ENCODE results near the gene PGAP1. TPM values are rescaled to one million over a fixed set of nuclear protein-coding genes. Genes with fewer than 3 reads are reported as not detected.

Gene PGAP1
- total RNA-seq, 1 experiment from 2014 or later: 29.4 TPM

- TF ChIP-seq, protein P1, sequence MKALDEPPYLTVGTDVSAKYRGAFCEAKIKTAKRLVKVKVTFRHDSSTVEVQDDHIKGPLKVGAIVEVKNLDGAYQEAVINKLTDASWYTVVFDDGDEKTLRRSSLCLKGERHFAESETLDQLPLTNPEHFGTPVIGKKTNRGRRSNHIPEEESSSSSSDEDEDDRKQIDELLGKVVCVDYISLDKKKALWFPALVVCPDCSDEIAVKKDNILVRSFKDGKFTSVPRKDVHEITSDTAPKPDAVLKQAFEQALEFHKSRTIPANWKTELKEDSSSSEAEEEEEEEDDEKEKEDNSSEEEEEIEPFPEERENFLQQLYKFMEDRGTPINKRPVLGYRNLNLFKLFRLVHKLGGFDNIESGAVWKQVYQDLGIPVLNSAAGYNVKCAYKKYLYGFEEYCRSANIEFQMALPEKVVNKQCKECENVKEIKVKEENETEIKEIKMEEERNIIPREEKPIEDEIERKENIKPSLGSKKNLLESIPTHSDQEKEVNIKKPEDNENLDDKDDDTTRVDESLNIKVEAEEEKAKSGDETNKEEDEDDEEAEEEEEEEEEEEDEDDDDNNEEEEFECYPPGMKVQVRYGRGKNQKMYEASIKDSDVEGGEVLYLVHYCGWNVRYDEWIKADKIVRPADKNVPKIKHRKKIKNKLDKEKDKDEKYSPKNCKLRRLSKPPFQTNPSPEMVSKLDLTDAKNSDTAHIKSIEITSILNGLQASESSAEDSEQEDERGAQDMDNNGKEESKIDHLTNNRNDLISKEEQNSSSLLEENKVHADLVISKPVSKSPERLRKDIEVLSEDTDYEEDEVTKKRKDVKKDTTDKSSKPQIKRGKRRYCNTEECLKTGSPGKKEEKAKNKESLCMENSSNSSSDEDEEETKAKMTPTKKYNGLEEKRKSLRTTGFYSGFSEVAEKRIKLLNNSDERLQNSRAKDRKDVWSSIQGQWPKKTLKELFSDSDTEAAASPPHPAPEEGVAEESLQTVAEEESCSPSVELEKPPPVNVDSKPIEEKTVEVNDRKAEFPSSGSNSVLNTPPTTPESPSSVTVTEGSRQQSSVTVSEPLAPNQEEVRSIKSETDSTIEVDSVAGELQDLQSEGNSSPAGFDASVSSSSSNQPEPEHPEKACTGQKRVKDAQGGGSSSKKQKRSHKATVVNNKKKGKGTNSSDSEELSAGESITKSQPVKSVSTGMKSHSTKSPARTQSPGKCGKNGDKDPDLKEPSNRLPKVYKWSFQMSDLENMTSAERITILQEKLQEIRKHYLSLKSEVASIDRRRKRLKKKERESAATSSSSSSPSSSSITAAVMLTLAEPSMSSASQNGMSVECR (CRISPR knock-in tag; IDR thresholded peaks at IDR 0.05; ENCODE audit: borderline replicate concordance): no peak
- TF ChIP-seq ZNF512 (CRISPR knock-in tag; IDR thresholded peaks at IDR 0.05; ENCODE audit: borderline replicate concordance): no peak
- TF ChIP-seq NR2C2 (CRISPR knock-in tag; IDR thresholded peaks at IDR 0.05): no peak
- no peak for TF ChIP-seq SMAD4 (CRISPR knock-in tag; IDR thresholded peaks at IDR 0.05)
- no peak for TF ChIP-seq PRRX2 (CRISPR knock-in tag; IDR thresholded peaks at IDR 0.05)
- no peak for TF ChIP-seq ATF1 (CRISPR knock-in tag; IDR thresholded peaks at IDR 0.05)
- no peak for TF ChIP-seq JAZF1 (CRISPR knock-in tag; IDR thresholded peaks at IDR 0.05)
- TF ChIP-seq ELF4 (CRISPR knock-in tag; IDR thresholded peaks at IDR 0.05; ENCODE audit: low read depth): no peak
Measured at GRCh38 chr2:196952936-196953335, 26.4 kb upstream of the PGAP1 start (continued).

GRCh38 chr2:196951973-196952372, 25.5 kb upstream of the PGAP1 start:
- CTCF ChIA-PET: no interaction called here
- peak; percentile 72 for ATAC-seq
- H3K27me3 Mint-ChIP-seq (ENCODE audit: low read depth): no peaks in the 10 kb centered on the region

GRCh38 chr2:196949116-196949515, 22.6 kb upstream of the PGAP1 start:
- Mint-ChIP-seq H3K4me1 (peaks cover 12% of the 10 kb centered on the region), H3K27ac (no peak overlapping the region), H3K27me3 (ENCODE audit: low read depth) (no peaks in the 10 kb centered on the region), H3K9me3 (no peaks in the 10 kb centered on the region), H3K36me3 (no peaks in the 10 kb centered on the region), H3K4me3 (no peak overlapping the region)
- DNase-seq (ENCODE audit: low spot score): no peak
- ChIA-PET CTCF (no interaction called here), POLR2A (no interaction called here)
- ATAC-seq: no peak
- TF ChIP-seq NFYB (CRISPR knock-in tag; conservative IDR thresholded peaks at IDR 0.05; ENCODE audit: low read depth) (no peak), KAT7 (CRISPR knock-in tag; IDR thresholded peaks at IDR 0.05; ENCODE audit: borderline replicate concordance) (no peak), SMAD4 (CRISPR knock-in tag; IDR thresholded peaks at IDR 0.05) (no peak), PRDM15 (CRISPR knock-in tag; IDR thresholded peaks at IDR 0.05) (no peak), GABPB1 (CRISPR knock-in tag; IDR thresholded peaks at IDR 0.05) (no peak)

More at GRCh38 chr2:196951973-196952372, 25.5 kb upstream of the PGAP1 start:
- DNase-seq (ENCODE audit: low spot score): no peak
- Mint-ChIP-seq H3K9me3 (no peaks in the 10 kb centered on the region), H3K4me1 (peaks cover 30% of the 10 kb centered on the region), H3K36me3 (no peaks in the 10 kb centered on the region), H3K4me3 (no peak overlapping the region), H3K27ac (no peak overlapping the region)
- POLR2A ChIA-PET: no interaction called here
- TF ChIP-seq ESRRA (CRISPR knock-in tag; IDR thresholded peaks at IDR 0.05; ENCODE audit: borderline replicate concordance): no peak
- TF ChIP-seq ZNF317 (CRISPR knock-in tag; IDR thresholded peaks at IDR 0.05; ENCODE audit: borderline replicate concordance, low read depth): no peak
- no peak for TF ChIP-seq ZNF671 (CRISPR knock-in tag; IDR thresholded peaks at IDR 0.05)
- TF ChIP-seq USF1 (CRISPR knock-in tag; IDR thresholded peaks at IDR 0.05): no peak
- TF ChIP-seq TCF7 (CRISPR knock-in tag; IDR thresholded peaks at IDR 0.05; ENCODE audit: low read depth): no peak
- TF ChIP-seq ZMAT4 (CRISPR knock-in tag; IDR thresholded peaks at IDR 0.05): no peak
- no peak for TF ChIP-seq IRF2 (CRISPR knock-in tag; IDR thresholded peaks at IDR 0.05; ENCODE audit: borderline replicate concordance, low read depth)
- TF ChIP-seq ZNF232 (CRISPR knock-in tag; IDR thresholded peaks at IDR 0.05): no peak
- no peak for TF ChIP-seq OVOL2 (CRISPR knock-in tag; IDR thresholded peaks at IDR 0.05; ENCODE audit: borderline replicate concordance)
- no peak for TF ChIP-seq SMAD4 (CRISPR knock-in tag; IDR thresholded peaks at IDR 0.05)
- TF ChIP-seq, protein P2, sequence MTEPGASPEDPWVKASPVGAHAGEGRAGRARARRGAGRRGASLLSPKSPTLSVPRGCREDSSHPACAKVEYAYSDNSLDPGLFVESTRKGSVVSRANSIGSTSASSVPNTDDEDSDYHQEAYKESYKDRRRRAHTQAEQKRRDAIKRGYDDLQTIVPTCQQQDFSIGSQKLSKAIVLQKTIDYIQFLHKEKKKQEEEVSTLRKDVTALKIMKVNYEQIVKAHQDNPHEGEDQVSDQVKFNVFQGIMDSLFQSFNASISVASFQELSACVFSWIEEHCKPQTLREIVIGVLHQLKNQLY (CRISPR knock-in tag; IDR thresholded peaks at IDR 0.05): no peak
- TF ChIP-seq TEAD4 (CRISPR knock-in tag; IDR thresholded peaks at IDR 0.05): no peak

Data from WTC11 (cell line).